ENCODE results near the gene ST6GAL1. TPM values are rescaled to one million over a fixed set of nuclear protein-coding genes. Genes with fewer than 3 reads are reported as not detected.

The ST6GAL1 gene
- total and polyA plus RNA-seq, 2 of the 13 experiments (the other 11 are each of a cell fraction or from before 2014, with no cell fraction given): 79.9 to 164 TPM

- no peak for TF ChIP-seq ZNF646 (CRISPR knock-in tag; IDR thresholded peaks at IDR 0.05)
- TF ChIP-seq KDM3A (CRISPR knock-in tag; IDR thresholded peaks at IDR 0.05; ENCODE audit: low read depth): peak; percentile 76; the same call in 1 of the 2 replicates
- TF ChIP-seq, protein P1, sequence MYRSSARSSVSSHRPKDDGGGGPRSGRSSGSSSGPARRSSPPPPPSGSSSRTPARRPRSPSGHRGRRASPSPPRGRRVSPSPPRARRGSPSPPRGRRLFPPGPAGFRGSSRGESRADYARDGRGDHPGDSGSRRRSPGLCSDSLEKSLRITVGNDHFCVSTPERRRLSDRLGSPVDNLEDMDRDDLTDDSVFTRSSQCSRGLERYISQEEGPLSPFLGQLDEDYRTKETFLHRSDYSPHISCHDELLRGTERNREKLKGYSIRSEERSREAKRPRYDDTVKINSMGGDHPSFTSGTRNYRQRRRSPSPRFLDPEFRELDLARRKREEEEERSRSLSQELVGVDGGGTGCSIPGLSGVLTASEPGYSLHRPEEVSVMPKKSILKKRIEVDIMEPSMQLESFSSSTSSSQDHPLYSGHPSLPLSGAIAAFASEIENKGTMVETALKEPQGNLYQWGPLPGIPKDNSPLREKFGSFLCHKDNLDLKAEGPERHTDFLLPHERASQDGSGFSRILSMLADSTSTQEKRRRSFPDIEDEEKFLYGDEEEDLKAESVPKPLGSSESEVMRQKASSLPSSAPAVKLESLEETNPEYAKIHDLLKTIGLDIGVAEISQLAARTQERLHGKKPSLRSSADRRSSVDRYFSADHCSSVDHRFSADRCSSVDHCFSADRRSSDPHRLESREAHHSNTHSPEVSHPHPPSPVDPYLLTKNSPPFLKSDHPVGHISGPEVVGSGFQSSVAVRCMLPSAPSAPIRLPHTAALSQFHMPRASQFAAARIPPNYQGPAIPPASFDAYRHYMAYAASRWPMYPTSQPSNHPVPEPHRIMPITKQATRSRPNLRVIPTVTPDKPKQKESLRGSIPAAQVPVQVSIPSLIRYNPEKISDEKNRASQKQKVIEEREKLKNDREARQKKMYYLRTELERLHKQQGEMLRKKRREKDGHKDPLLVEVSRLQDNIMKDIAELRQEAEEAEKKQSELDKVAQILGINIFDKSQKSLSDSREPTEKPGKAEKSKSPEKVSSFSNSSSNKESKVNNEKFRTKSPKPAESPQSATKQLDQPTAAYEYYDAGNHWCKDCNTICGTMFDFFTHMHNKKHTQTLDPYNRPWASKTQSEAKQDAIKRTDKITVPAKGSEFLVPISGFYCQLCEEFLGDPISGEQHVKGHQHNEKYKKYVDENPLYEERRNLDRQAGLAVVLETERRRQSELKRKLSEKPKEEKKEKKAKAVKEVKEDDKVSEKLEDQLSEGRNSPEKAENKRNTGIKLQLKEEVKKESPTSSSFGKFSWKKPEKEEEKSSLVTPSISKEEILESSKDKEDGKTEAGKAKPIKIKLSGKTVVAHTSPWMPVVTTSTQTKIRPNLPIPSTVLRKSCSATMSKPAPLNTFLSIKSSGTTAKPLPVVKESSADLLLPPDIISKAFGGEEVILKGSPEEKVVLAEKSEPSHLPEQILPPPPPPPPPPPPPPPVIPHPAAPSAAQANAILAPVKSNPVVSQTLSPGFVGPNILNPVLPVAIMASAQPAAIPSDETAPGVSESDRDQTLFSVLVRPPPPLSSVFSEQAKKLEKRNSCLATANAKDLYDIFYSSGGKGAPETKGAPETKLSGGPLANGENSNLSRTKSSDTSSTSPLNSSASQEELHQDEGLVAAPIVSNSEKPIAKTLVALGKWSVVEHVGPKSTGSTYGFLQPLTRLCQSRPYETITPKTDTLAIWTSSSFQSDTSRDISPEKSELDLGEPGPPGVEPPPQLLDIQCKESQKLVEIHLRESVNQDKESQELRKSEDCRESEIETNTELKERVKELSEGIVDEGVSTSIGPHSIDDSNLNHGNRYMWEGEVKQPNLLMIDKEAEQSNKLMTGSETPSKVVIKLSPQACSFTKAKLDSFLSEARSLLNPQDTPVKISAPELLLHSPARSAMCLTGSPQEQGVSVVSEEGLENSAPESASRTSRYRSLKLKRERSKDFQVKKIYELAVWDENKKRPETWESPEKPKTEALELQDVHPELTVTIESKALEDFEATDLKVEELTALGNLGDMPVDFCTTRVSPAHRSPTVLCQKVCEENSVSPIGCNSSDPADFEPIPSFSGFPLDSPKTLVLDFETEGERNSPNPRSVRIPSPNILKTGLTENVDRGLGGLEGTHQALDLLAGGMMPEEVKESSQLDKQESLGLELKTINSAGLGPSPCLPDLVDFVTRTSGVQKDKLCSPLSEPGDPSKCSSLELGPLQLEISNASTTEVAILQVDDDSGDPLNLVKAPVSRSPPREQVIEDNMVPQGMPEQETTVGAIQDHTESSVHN (CRISPR knock-in tag; IDR thresholded peaks at IDR 0.05): no peak
- peak; percentile 60; the same call in 1 of the 2 replicates for TF ChIP-seq KMT2A (CRISPR knock-in tag; IDR thresholded peaks at IDR 0.05)
- no peak for TF ChIP-seq TAF1 (CRISPR knock-in tag; IDR thresholded peaks at IDR 0.05)
- TF ChIP-seq ZNF441 (CRISPR knock-in tag; IDR thresholded peaks at IDR 0.05; ENCODE audit: borderline replicate concordance): 0 out of 2 replicates have a peak, but pooled peaks have one; percentile 50
- 0 out of 2 replicates have a peak, but pooled peaks have one; percentile 42 for TF ChIP-seq SMYD3 (CRISPR knock-in tag; IDR thresholded peaks at IDR 0.05)
- TF ChIP-seq SMAD9 (CRISPR knock-in tag; IDR thresholded peaks at IDR 0.05): no peak
- 0 out of 2 replicates have a peak, but pooled peaks have one; percentile 23 for TF ChIP-seq SAFB2 (CRISPR knock-in tag; IDR thresholded peaks at IDR 0.05; ENCODE audit: borderline replicate concordance, low read depth)
- no peak for TF ChIP-seq EZH2 (conservative IDR thresholded peaks at IDR 0.05; ENCODE audit: low read depth, low read length)
- no peak for TF ChIP-seq TERF1 (CRISPR knock-in tag; IDR thresholded peaks at IDR 0.05)
- no peak for TF ChIP-seq ZNF143 (CRISPR knock-in tag; IDR thresholded peaks at IDR 0.05)
- no peak for TF ChIP-seq SP5 (CRISPR knock-in tag; IDR thresholded peaks at IDR 0.05; ENCODE audit: borderline replicate concordance, low read depth)
- no peak for TF ChIP-seq RFX3 (CRISPR knock-in tag; IDR thresholded peaks at IDR 0.05)
- peak; percentile 87 for TF ChIP-seq ZMYM3 (CRISPR knock-in tag; IDR thresholded peaks at IDR 0.05)
Measured at GRCh38 chr3:186974824-186975313, 44.5 kb downstream of the ST6GAL1 start (continued).

Measured in HepG2 (cell line).